ENCODE data around the gene ADAP1.
"Not testable (repeated sequence)": the region's sequence is repeated elsewhere in the genome, so short reads cannot be mapped to it uniquely, and the experiment has no call there.

Gene ADAP1

DNA sequence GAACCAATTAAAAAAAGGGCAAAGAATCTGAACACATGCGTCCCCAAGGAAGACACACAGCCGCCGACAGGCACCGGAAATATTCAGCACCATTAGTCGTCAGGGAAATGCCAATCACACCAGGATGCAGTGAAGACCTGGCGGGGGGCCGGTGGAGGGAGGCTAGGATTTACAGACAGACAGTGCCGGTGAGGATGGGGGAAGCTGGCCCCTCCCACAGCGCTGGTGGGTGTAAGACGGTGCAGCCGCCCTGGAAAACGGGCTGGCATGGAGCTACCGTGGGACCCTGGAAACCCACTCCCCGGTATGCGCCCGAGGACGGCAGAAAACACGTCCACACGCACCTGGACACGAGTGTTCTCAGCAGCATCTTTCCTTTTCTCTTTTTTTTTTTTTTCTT is 4.8 kb upstream of the ADAP1 start:
- no peak for DNase-seq (ENCODE audit: low read depth in 3 of 3)

- no peak for DNase-seq (ENCODE audit: low read depth in 3 of 3)
Measured at GRCh38 chr7:958221-959200, 4.0 kb upstream of the ADAP1 start.

DNA sequence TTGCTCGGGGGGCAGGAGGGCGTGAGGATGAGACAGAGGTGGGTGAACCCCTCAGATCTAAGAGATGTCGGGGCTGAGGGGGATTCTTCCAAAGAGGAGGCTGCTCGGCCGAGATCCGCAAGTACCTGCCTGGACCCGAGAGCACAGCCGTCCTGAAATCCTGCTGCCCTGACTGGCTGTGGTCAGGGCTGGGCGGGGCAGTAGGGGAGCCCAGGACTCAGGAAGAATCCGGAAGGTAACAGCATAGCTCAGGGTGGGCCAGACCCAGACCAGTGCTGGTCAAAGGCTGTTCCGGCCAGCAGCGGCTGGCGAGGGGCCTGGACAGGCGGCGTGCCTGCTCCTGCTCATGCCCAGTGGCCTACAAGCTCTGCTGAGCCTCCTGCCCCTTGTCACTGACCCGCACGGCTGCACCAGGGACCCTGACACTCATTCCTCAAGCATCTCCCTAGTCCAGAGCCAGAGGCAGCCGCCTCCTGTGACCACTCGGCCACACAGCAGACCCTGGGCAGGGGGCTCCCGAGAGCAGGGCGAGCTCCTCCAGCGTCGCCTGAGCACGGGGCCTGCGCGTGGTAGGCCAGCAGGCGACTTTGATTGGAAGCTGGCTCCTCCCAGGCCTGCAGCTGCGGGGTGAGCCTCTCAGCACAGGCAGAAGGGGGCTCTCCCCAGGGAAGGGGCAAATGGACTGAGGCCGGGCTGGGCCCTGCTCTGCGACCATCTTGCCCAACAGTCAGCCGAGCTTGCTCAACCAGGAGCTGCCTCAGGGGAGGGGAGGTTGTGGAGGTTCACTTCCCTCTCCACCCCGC is 3.1 kb upstream of the ADAP1 start:
- DNase-seq (ENCODE audit: low read depth in 3 of 3) = no peak

GRCh38 chr7:956031-956430 is 1.6 kb upstream of the ADAP1 start:
- DNase-seq (ENCODE audit: low read depth in 3 of 3) = no peak

- DNase-seq (ENCODE audit: low read depth in 3 of 3) = no peak
Measured at GRCh38 chr7:953547-954327, 743 bp downstream of the ADAP1 start.

DNA sequence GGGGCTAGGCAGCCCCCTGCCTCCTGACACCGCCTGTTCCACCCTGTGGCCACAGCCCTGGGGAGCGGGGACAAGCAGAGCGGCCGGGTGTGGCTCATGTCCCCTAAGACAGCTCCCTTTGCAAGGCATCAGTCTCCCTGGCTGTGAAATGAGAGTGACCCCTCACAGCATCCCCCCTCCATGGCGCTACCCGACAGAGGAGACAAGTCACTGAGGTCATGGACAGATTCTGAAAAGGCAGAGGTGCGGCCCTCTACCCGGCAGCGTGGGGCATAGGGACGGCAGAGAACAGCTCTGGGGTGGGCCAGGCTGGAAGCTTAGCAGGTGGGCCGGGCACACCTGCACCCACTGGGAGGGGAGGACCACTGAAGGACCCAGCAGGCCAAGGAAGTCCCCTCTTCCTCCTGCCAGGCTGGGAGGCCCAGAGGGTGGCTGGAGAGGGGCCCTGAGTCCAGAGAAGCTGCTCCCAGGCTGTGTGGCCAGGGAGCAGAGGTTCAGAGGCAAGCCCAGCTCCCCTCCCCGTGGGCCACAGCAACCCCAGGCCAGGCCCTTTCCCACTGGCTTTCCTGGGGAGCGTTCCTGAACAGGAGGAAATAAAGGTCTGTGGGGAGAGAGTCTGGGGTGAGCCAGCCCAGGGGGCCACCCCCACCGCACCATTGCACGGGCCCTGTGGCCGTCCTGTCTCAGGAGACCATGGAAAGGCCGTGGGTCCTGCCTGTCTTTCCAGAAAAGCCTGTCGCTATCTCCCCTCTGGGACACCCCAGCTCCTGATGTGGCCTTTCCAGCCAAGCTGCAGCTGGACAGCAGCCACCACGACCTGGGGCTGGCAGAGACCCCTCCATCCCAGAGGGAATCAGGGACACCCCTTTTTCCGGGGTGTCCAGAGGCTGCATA is 1.7 kb downstream of the ADAP1 start:
- no peak for DNase-seq (ENCODE audit: low read depth in 3 of 3)

GRCh38 chr7:951881-952547 is 2.5 kb downstream of the ADAP1 start:
- no peak for DNase-seq (ENCODE audit: low read depth in 3 of 3)

DNA sequence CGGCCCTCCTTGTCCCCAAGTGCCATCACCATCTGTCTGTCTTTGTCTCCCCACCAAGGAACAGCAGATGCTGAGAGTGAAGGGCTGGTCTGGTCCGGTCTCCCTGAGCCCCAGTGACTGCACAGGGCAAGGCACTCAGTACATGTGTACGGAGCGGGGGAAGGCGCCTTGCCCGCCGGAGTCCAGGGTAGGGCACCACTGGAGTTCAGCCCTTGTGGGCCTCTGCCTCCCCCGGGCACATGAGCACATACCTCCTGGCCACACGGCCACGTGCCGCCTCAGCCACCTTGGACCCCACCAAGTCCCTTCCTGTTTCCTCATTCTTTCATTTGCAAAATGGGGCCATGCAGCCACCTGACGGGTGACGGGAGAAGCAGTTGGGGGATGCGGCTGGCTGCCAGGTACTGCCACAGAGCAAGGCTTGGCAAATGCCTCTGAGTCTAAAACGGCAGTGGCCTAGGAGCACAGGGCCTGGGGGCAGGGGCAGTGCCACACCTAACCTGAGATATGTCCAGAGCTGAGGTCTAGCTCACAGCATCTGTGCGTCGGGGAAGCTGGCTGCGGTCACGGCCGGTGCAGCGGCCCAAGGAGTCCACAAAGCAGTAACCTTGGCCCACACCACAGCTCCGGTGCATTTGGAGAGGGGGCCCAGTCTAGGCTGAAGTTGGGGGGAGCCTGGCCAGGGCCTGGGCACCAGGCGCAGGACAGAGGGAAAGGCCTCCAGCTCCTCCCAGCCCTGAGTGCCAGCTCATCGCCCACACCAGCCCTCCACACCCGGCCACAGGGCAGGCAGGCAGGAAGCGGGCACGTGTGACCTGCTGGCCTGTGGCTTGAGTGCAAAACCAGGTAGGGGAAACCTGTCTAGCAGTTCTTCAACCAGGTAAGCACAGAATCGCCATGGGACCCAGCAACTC is 5.2 kb downstream of the ADAP1 start:
- no peak for DNase-seq (ENCODE audit: low read depth in 3 of 3)

DNA sequence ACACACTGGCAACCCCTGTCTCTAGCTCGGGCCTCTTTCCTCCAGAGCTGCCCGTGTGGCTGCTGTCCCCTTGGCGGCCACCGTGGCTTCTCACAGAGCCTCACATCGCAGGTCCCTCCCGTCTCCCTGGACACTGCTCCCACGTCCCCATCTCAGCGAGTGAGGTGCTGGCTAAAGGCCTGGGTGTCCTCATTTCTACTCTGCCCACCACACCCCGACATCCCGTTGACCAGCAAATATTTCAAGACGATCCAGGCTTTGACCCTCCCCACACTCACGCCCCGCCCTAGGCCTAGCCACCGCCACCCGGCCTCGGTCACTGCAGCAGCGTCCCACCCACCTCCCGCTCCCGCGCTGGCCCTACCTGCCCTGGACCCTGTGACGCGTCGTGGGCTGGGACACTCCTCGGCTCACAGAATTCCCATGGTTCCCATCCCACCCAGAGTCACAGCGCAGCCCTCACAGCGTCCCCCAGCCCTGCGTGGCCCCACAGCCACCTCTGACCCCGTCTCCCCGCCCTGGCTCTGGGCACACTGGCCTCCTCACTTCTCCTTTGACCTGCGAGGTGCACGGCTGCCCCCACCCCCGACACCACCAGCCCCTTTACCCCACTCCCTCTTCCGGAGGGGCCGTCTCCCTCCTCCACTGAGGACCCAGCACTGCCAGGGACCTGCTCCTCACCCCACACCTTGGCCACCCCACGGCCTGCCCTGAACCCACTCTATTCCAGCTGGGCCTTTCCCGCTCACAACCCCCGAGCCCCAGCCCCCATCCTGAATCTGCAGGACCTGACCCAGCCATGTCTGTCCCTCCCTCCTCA is 6.9 kb downstream of the ADAP1 start:
- no peak for DNase-seq (ENCODE audit: low read depth in 3 of 3)

- DNase-seq (ENCODE audit: low read depth in 3 of 3) = no peak
Measured at GRCh38 chr7:946256-946996, 8.1 kb downstream of the ADAP1 start.

- DNase-seq (ENCODE audit: low read depth in 3 of 3) = no peak
Measured at GRCh38 chr7:945556-946255, 8.8 kb downstream of the ADAP1 start.

GRCh38 chr7:945147-945555 is 9.3 kb downstream of the ADAP1 start:
- DNase-seq (ENCODE audit: low read depth in 3 of 3) = no peak

DNA sequence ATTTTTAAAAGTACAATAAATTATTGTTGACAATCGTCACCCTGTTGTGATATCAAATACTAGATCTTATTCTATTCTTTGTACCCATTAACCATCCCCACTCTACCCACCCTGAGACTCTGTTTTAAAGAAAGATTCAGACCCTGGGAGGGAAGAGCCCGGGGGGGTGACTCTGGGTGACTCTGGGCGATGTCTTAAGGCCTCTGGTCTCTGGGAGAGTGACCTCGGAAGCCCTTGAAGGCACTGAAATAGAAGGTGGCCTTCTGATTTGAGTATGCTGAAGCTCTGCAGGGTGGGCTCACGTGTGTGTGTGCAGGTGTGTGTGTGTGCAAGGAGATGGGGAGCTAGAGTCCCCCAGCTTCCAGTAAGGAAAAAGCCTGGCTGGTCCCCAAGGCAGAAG is 9.7 kb downstream of the ADAP1 start:
- no peak for DNase-seq (ENCODE audit: low read depth in 3 of 3)

DNA sequence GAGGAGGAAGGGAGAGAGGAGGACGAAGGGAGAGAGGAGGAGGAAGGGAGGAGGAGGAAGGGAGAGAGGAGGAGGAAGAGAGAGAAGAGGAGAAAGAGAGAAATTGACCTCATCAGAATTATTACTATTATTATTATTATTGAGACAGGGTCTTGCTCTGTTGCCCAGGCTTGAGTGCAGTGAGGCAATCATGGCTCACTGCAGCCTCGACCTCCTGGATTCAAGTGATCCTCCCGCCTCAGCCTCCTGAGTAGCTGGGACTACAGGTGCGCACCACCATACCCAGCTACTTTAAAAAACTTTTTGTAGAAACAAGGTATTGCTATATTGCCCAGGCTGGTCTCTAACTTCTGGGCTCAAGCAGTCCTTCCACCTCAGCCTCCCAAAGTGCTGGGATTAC is 10.7 kb downstream of the ADAP1 start:
- not testable (repeated sequence) for DNase-seq (ENCODE audit: low read depth in 3 of 3)

DNA sequence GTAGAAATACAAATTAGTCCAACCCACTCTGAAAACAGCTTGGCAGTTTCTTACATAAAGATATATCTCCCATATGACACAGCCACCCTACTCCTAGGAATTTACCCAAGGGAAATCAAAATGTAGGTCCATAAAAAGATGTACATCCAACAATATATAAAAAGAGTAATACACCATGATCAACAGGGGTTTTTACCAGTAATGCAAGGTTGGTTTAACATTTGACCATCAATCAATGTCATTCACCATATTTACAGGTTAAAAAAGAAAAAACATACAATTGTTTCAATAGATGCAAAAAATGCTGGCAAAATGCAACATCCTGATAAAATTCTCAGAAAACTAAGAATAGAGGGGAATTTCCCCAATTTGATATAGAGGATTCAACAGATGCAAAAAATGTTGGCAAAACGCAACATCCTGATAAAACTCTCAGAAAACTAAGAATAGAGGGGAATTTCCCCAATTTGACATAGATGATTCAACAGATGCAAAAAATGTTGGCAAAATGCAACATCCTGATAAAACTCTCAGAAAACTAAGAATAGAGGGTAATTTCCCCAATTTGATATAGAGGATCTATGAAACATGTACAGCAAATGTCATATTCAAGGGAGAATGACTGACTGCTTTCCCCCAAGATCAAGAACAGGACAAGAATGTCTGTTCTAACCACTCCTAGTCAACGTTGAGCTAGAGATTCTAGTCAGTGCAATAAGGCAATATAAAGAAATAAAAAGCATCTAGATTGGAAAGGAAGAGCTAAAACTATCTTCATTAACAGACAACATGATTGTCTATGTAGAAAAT is 13.7 kb downstream of the ADAP1 start:
- no peak for DNase-seq (ENCODE audit: low read depth in 3 of 3)

GRCh38 chr7:939843-940242 is 14.6 kb downstream of the ADAP1 start:
- no peak for DNase-seq (ENCODE audit: low read depth in 3 of 3)
